ENCODE data around the gene S1PR3. TPM values are rescaled to one million over a fixed set of nuclear protein-coding genes. Genes with fewer than 3 reads are reported as not detected.
A peak's percentile ranks its signal among the peaks of the same experiment; 100 is the strongest.

The S1PR3 gene
- total and polyA plus RNA-seq, 12 donors: 10.0 to 108 (median 61.6) TPM

GRCh38 chr9:88953381-88954029 lies 37.8 kb upstream of the S1PR3 start:
- H3K27ac ChIP-seq: peak overlapping the region in 1 of 5 donors; percentile 46

GRCh38 chr9:88954066-88954465 lies 37.2 kb upstream of the S1PR3 start:
- no peaks in the 10 kb centered on the region for H3K36me3 ChIP-seq (replicated peaks in 1 of 2)
- H3K4me1 ChIP-seq (replicated peaks in 1 of 2): peaks cover 0 to 13% of the 10 kb centered on the region in 2 donors
- TF ChIP-seq CTCF (IDR thresholded peaks at IDR 0.05): no peak
- no peak for TF ChIP-seq POLR2A (IDR thresholded peaks at IDR 0.05)
- H3K27ac ChIP-seq: no peak overlapping the region
- H3K4me3 ChIP-seq: no peak overlapping the region
- no peak for DNase-seq
- 80 to 92% (median 86%) methylated on average over 2 of the region's 2 CpGs for WGBS, 4 donors
- intact Hi-C loops (cut with DNase I): no loop called here
- H3K9me3 ChIP-seq (replicated peaks in 1 of 3): no peaks in the 10 kb centered on the region
- no peaks in the 10 kb centered on the region for H3K27me3 ChIP-seq

More at GRCh38 chr9:88953381-88954029, 37.8 kb upstream of the S1PR3 start:
- no peak overlapping the region for H3K4me3 ChIP-seq
- TF ChIP-seq POLR2A (IDR thresholded peaks at IDR 0.05): no peak
- no peak for TF ChIP-seq CTCF (IDR thresholded peaks at IDR 0.05)
- intact Hi-C loops (cut with DNase I): no loop called here
- H3K36me3 ChIP-seq (replicated peaks in 1 of 2): no peaks in the 10 kb centered on the region
- H3K27me3 ChIP-seq: no peaks in the 10 kb centered on the region
- H3K4me1 ChIP-seq (replicated peaks in 1 of 2): peaks cover 0 to 13% of the 10 kb centered on the region in 2 donors
- DNase-seq: no peak
- 65 to 82% (median 70%) methylated on average over 5 to 6 of the region's 6 CpGs for WGBS, 4 donors
- H3K9me3 ChIP-seq (replicated peaks in 1 of 3): no peaks in the 10 kb centered on the region

- intact Hi-C loops (cut with DNase I): no loop called here
- Histone ChIP-seq H3K4me1 (replicated peaks in 1 of 2) (no peaks in the 10 kb centered on the region), H3K27ac (no peak overlapping the region), H3K4me3 (no peak overlapping the region), H3K9me3 (replicated peaks in 1 of 3) (no peaks in the 10 kb centered on the region), H3K36me3 (replicated peaks in 1 of 2) (no peaks in the 10 kb centered on the region), H3K27me3 (no peaks in the 10 kb centered on the region)
- TF ChIP-seq CTCF (IDR thresholded peaks at IDR 0.05) (no peak), POLR2A (IDR thresholded peaks at IDR 0.05) (no peak)
- DNase-seq: no peak
- 79 to 85% (median 82%) methylated on average over 2 to 3 of the region's 3 CpGs for WGBS, 4 donors
Measured at GRCh38 chr9:88957526-88957925, 33.7 kb upstream of the S1PR3 start.

- Histone ChIP-seq H3K4me3 (no peak overlapping the region), H3K27ac (no peak overlapping the region), H3K36me3 (replicated peaks in 1 of 2) (no peaks in the 10 kb centered on the region), H3K27me3 (no peaks in the 10 kb centered on the region), H3K9me3 (replicated peaks in 1 of 3) (no peaks in the 10 kb centered on the region), H3K4me1 (replicated peaks in 1 of 2) (no peaks in the 10 kb centered on the region)
- DNase-seq: no peak
- TF ChIP-seq POLR2A (IDR thresholded peaks at IDR 0.05): no peak
- no peak for TF ChIP-seq CTCF (IDR thresholded peaks at IDR 0.05)
- WGBS, 4 donors: 85 to 87% (median 87%) methylated on average over 5 of the region's 5 CpGs
- intact Hi-C loops (cut with DNase I): no loop called here
Measured at GRCh38 chr9:88959727-88960469, 31.4 kb upstream of the S1PR3 start.
